Liver (tissue), 8 donors: ENCODE results near the gene CCR5AS.

ENCODE experiments used
- DNase-seq: peaks from one replicate; pipeline ENCODE4 v3.0.0-alpha.2; 2017; ENCODE audit warnings: low spot score
- H3K27ac ChIP-seq, 2 donors: one replicate each; pipeline ENCODE4 v1.7.0; 2013; ENCODE audit warnings: inconsistent platforms in 2 of 2, low read length in 2 of 2, control low read depth in 1 of 2, low read depth in 1 of 2, mild to moderate bottlenecking in 1 of 2
- H3K27me3 ChIP-seq, 4 donors: one replicate each; pipeline versions ENCODE4 v1.6.1 to v1.7.0; 2013; ENCODE audit warnings: low read length in 3 of 4, inconsistent platforms in 1 of 4, mild to moderate bottlenecking in 1 of 4, moderate library complexity in 1 of 4; ENCODE audit not compliant: control insufficient read depth in 4 of 4, insufficient read depth in 4 of 4
- H3K36me3 ChIP-seq, 4 donors: one replicate each; pipeline versions ENCODE4 v1.6.1 to v1.7.0; 2013; ENCODE audit warnings: low read length in 3 of 4, mild to moderate bottlenecking in 3 of 4, low read depth in 1 of 4, moderate library complexity in 1 of 4; ENCODE audit not compliant: control insufficient read depth in 4 of 4, insufficient read depth in 3 of 4
- H3K4me1 ChIP-seq, 4 donors: one replicate each; pipeline versions ENCODE4 v1.6.1 to v1.7.0; 2013; ENCODE audit warnings: low read length in 3 of 4, mild to moderate bottlenecking in 3 of 4, moderate library complexity in 1 of 4; ENCODE audit not compliant: control insufficient read depth in 4 of 4, insufficient read depth in 4 of 4
- H3K4me3 ChIP-seq, 3 donors: one replicate each; pipeline versions ENCODE4 v1.6.1 to v1.7.0; 2013; ENCODE audit warnings: low read length in 3 of 3, control low read depth in 1 of 3, low read depth in 1 of 3, mild to moderate bottlenecking in 1 of 3
- H3K9ac ChIP-seq, 2 donors: one replicate each; pipeline ENCODE4 v1.7.0; 2013; ENCODE audit warnings: low read length in 2 of 2, mild to moderate bottlenecking in 2 of 2, moderate library complexity in 2 of 2, control low read depth in 1 of 2, low read depth in 1 of 2
- H3K9me3 ChIP-seq, 4 donors: one replicate each; pipeline versions ENCODE4 v1.6.1 to v1.7.0; 2013; ENCODE audit warnings: low read length in 3 of 4; ENCODE audit not compliant: control insufficient read depth in 4 of 4
- CTCF ChIP-seq: fragments of 150-350 bp; IDR thresholded peaks from 2 replicates; pipeline ENCODE4 v1.5.1; 2017; ENCODE audit warnings: improper control_type of control experiment, low read depth, low read length; ENCODE audit not compliant: missing input control
- FOXA1 ChIP-seq: IDR thresholded peaks from 2 replicates; pipeline ENCODE4 v1.6.1; 2016; ENCODE audit warnings: antibody characterized with exemption
- FOXA2 ChIP-seq: IDR thresholded peaks from 2 replicates; pipeline ENCODE4 v1.6.1; 2016; ENCODE audit warnings: antibody characterized with exemption
- HNF4A ChIP-seq, 2 donors: conservative IDR thresholded peaks; 2 replicates each; pipeline ENCODE4 v1.6.1; 2016; ENCODE audit warnings: antibody characterized with exemption in 2 of 2, mild to moderate bottlenecking in 2 of 2
- HNF4G ChIP-seq: IDR thresholded peaks from 2 replicates; pipeline ENCODE4 v1.6.1; 2016; ENCODE audit warnings: antibody characterized with exemption
- JUND ChIP-seq, 2 donors: IDR thresholded peaks; 2 replicates each; pipeline ENCODE4 v1.6.1; 2016; ENCODE audit warnings: antibody characterized with exemption in 2 of 2
- MAX ChIP-seq: IDR thresholded peaks from 2 replicates; pipeline ENCODE4 v1.6.1; 2016; ENCODE audit warnings: antibody characterized with exemption
- NR2F2 ChIP-seq: IDR thresholded peaks from 2 replicates; pipeline ENCODE4 v1.6.1; 2016; ENCODE audit warnings: antibody characterized with exemption
- REST ChIP-seq: IDR thresholded peaks from 2 replicates; pipeline ENCODE4 v1.6.1; 2016; ENCODE audit warnings: antibody characterized with exemption, mild to moderate bottlenecking
- RXRA ChIP-seq, 2 donors: IDR thresholded peaks; 2 replicates each; pipeline ENCODE4 v1.6.1; 2017 to 2018; ENCODE audit warnings: antibody characterized with exemption in 2 of 2, mild to moderate bottlenecking in 1 of 2
- YY1 ChIP-seq: IDR thresholded peaks from 2 replicates; pipeline ENCODE4 v1.6.1; 2016; ENCODE audit warnings: antibody characterized with exemption, mild to moderate bottlenecking
- WGBS: extraction: QIAGEN DNeasy Blood & Tissue Kit; methylation state at CpG from one replicate; pipeline ENCODE4 v1.1.7; 2013; 5-methylcytosine and 5-hydroxymethylcytosine counted together
- donor health status: healthy.
- donor health status: healthy.
- donor health status: healthy.
- donor health status: healthy.
- donor health status: healthy.

The CCR5AS gene

GRCh38 chr3:46361408-46362283 is 45.2 kb downstream of the CCR5AS start:
- WGBS, result 75% methylated on average over 8 of the region's 8 CpGs
- no peak for DNase-seq
- Histone ChIP-seq H3K4me3 (no peak overlapping the region), H3K4me1 (peaks cover 0 to 3% (median 0%) of the 10 kb centered on the region in 4 donors), H3K9me3 (no peaks in the 10 kb centered on the region), H3K36me3 (no peaks in the 10 kb centered on the region), H3K27me3 (no peaks in the 10 kb centered on the region), H3K9ac (no peak overlapping the region), H3K27ac (no peak overlapping the region)
- TF ChIP-seq MAX (no peak), HNF4A (conservative IDR thresholded peaks at IDR 0.05) (no peak), RXRA (IDR thresholded peaks at IDR 0.05) (no peak), FOXA1 (no peak)

GRCh38 chr3:46360907-46361306 is 46.0 kb downstream of the CCR5AS start:
- Histone ChIP-seq H3K36me3 (no peaks in the 10 kb centered on the region), H3K27me3 (no peaks in the 10 kb centered on the region), H3K9me3 (no peaks in the 10 kb centered on the region), H3K9ac (no peak overlapping the region), H3K27ac (no peak overlapping the region), H3K4me3 (no peak overlapping the region), H3K4me1 (peaks cover 0 to 3% (median 0%) of the 10 kb centered on the region in 4 donors)
- TF ChIP-seq MAX, result no peak
- no peak for TF ChIP-seq HNF4G
- no peak for TF ChIP-seq CTCF
- TF ChIP-seq JUND (IDR thresholded peaks at IDR 0.05), result no peak
- no peak for DNase-seq
- WGBS, result 57% methylated on average over 6 of the region's 6 CpGs

- no peak overlapping the region for H3K27ac ChIP-seq
- H3K4me1 ChIP-seq, result peaks cover 0 to 3% (median 0%) of the 10 kb centered on the region in 4 donors
- no peaks in the 10 kb centered on the region for H3K36me3 ChIP-seq
- no peak overlapping the region for H3K9ac ChIP-seq
- WGBS, result 77% methylated on average over 11 of the region's 11 CpGs
- H3K27me3 ChIP-seq, result no peaks in the 10 kb centered on the region
- no peak for TF ChIP-seq YY1
- H3K4me3 ChIP-seq, result no peak overlapping the region
- no peak for DNase-seq
- no peaks in the 10 kb centered on the region for H3K9me3 ChIP-seq
Measured at GRCh38 chr3:46359733-46360493, 47.0 kb downstream of the CCR5AS start.

GRCh38 chr3:46358466-46358865 is 48.4 kb downstream of the CCR5AS start:
- H3K4me3 ChIP-seq, result no peak overlapping the region
- DNase-seq, result no peak
- 79% methylated on average over 6 of the region's 6 CpGs for WGBS
- no peak overlapping the region for H3K9ac ChIP-seq
- peaks cover 0 to 3% (median 0%) of the 10 kb centered on the region in 4 donors for H3K4me1 ChIP-seq
- TF ChIP-seq REST (no peak), YY1 (no peak), HNF4A (conservative IDR thresholded peaks at IDR 0.05) (no peak), RXRA (IDR thresholded peaks at IDR 0.05) (no peak), MAX (no peak), NR2F2 (no peak), FOXA2 (no peak), CTCF (no peak)
- no peaks in the 10 kb centered on the region for H3K9me3 ChIP-seq
- H3K36me3 ChIP-seq, result no peaks in the 10 kb centered on the region
- H3K27me3 ChIP-seq, result peaks cover 0 to 3% (median 0%) of the 10 kb centered on the region in 4 donors
- H3K27ac ChIP-seq, result no peak overlapping the region
